Trophoblast cell (in vitro differentiated cells and primary cell): ENCODE measurements around the gene SERPINB6.
A peak's percentile ranks its signal among the peaks of the same experiment; 100 is the strongest.

ENCODE experiments used
- DNase-seq, 2 donors: peaks; one replicate each; pipeline ENCODE4 v3.0.0-alpha.2; 2016
- H2AFZ ChIP-seq: 2 replicates; pipeline ENCODE4 v1.6.1; 2013; ENCODE audit warnings: low read length, moderate library complexity, mild to moderate bottlenecking; ENCODE audit not compliant: insufficient read depth, poor library complexity
- H2AK5ac ChIP-seq: 2 replicates; pipeline ENCODE4 v1.6.1; 2013; ENCODE audit warnings: mild to moderate bottlenecking, low read length
- H2BK120ac ChIP-seq: 2 replicates; pipeline ENCODE4 v1.6.1; 2013; ENCODE audit warnings: low read length, mild to moderate bottlenecking, moderate library complexity; ENCODE audit not compliant: insufficient read depth, poor library complexity
- H2BK12ac ChIP-seq: 2 replicates; pipeline ENCODE4 v1.6.1; 2013; ENCODE audit warnings: mild to moderate bottlenecking, low read length, moderate library complexity
- H2BK5ac ChIP-seq: 2 replicates; pipeline ENCODE4 v1.6.1; 2013; ENCODE audit warnings: low read length, low read depth, moderate library complexity, mild to moderate bottlenecking; ENCODE audit not compliant: poor library complexity
- H3K14ac ChIP-seq: 2 replicates; pipeline ENCODE4 v1.6.1; 2013; ENCODE audit warnings: mild to moderate bottlenecking, low read length
- H3K18ac ChIP-seq: 2 replicates; pipeline ENCODE4 v1.6.1; 2013; ENCODE audit warnings: mild to moderate bottlenecking, low read length
- H3K23ac ChIP-seq: 2 replicates; pipeline ENCODE4 v1.6.1; 2013; ENCODE audit warnings: low read length
- H3K27ac ChIP-seq: 2 replicates; pipeline ENCODE4 v1.5.1; 2013; ENCODE audit warnings: low read depth, mild to moderate bottlenecking, inconsistent platforms, low read length, moderate library complexity
- H3K27me3 ChIP-seq: 2 replicates; pipeline ENCODE4 v1.6.1; 2013; ENCODE audit warnings: inconsistent platforms, mild to moderate bottlenecking, low read length, moderate library complexity; ENCODE audit not compliant: insufficient read depth
- H3K36me3 ChIP-seq, 2 experiments: 1 replicate in 1 of 2; 2 replicates in 1 of 2; pipeline ENCODE4 v1.6.1; 2013; ENCODE audit warnings: low read length in 2 of 2, mild to moderate bottlenecking in 2 of 2, moderate library complexity in 1 of 2; ENCODE audit not compliant: insufficient read depth in 2 of 2, control insufficient read depth in 1 of 2
- H3K4ac ChIP-seq: 2 replicates; pipeline ENCODE4 v1.6.1; 2013; ENCODE audit warnings: low read depth, mild to moderate bottlenecking, low read length, moderate library complexity
- H3K4me1 ChIP-seq, 2 experiments: 1 replicate in 1 of 2; 2 replicates in 1 of 2; pipeline ENCODE4 v1.6.1; 2013; ENCODE audit warnings: low read length in 2 of 2, mild to moderate bottlenecking in 2 of 2, moderate library complexity in 1 of 2; ENCODE audit not compliant: insufficient read depth in 2 of 2, control insufficient read depth in 1 of 2
- H3K4me2 ChIP-seq: 2 replicates; pipeline ENCODE4 v1.6.1; 2013; ENCODE audit warnings: inconsistent platforms, mild to moderate bottlenecking, low read length, moderate library complexity
- H3K4me3 ChIP-seq: 2 replicates; pipeline ENCODE4 v1.5.1; 2013; ENCODE audit warnings: mild to moderate bottlenecking, low read depth, low read length, inconsistent platforms
- H3K79me1 ChIP-seq: one replicate; pipeline ENCODE4 v1.6.1; 2013; ENCODE audit warnings: low read length
- H3K79me2 ChIP-seq: 2 replicates; pipeline ENCODE4 v1.6.1; 2013; ENCODE audit warnings: low read length, mild to moderate bottlenecking; ENCODE audit not compliant: control insufficient read depth, insufficient read depth, poor library complexity
- H3K9ac ChIP-seq: 2 replicates; pipeline ENCODE4 v1.6.1; 2013; ENCODE audit warnings: mild to moderate bottlenecking, low read length
- H3K9me3 ChIP-seq: 2 replicates; pipeline ENCODE4 v1.6.1; 2013; ENCODE audit warnings: low read depth, mild to moderate bottlenecking, control low read depth, inconsistent platforms, low read length; ENCODE audit not compliant: insufficient read depth
- H4K12ac ChIP-seq: 2 replicates; pipeline ENCODE4 v1.6.1; 2013; ENCODE audit warnings: low read depth, mild to moderate bottlenecking, low read length, moderate library complexity
- H4K8ac ChIP-seq: 2 replicates; pipeline ENCODE4 v1.6.1; 2013; ENCODE audit warnings: low read depth, mild to moderate bottlenecking, low read length, moderate library complexity
- H4K91ac ChIP-seq: one replicate; pipeline ENCODE4 v1.6.1; 2013; ENCODE audit warnings: low read depth, mild to moderate bottlenecking, low read length, moderate library complexity
- WGBS: extraction: QIAGEN DNeasy Blood & Tissue Kit; methylation state at CpG from one replicate; pipeline ENCODE4 v1.1.7; 2013; ENCODE audit warnings: missing lambda C conversion rate; ENCODE audit not compliant: insufficient read length, insufficient coverage; ENCODE audit errors: extremely low coverage; 5-methylcytosine and 5-hydroxymethylcytosine counted together

The SERPINB6 gene

DNA sequence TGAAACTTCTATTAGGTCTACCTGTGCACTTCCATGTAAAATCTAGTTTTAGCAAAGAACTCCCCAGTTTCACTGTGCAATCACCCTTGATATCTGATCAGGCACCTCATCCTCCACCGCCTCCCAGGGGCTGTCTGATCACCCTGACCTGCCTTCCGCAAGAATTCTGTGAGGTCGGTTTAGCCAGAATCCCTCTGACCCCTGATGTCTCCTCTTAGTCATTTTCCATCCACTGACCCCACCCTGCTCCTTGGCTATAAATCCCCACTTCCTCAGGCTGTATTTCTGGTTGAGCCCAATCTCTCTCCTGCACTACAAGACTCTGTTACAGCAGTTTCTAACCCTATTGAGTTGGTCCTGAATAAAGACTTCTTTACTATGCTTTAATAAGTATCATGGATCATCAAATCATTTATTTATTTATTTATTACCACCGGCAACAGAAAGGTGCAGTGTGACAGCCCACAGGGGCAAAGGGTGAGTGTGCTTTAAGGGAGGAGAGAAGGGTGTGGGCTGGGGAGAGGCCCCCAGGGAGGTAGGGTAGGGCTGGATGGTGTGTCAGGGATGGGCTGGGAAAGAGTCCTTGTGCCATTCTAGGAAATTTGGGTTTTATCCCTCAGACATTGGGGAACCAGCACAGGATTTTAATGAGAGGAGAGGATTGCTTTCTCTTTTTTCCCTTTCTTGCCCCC lies 11.2 kb upstream of the SERPINB6 start:
- H3K36me3 ChIP-seq: no peaks in the 10 kb centered on the region

DNA sequence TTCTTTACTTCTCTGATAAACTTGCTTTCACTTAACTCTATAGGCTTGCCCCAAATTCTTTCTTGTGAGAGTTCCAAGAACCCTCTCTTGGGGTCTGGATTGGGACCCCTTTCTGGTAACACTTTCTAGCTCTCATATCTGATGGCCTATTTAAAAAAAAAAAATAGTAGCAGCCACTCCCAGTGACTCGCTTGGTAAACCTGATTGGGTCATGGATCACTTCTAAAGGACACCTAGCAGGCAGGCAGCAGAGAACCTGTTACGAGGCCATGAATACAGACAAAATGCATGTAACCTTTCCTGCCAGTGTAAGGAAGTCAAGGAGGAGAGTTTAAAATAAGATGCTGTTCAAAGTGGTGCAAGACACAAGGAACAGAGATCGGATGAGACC lies 9.1 kb upstream of the SERPINB6 start:
- no peak for DNase-seq
- Histone ChIP-seq H2AK5ac (no peak overlapping the region), H2BK120ac (no peak overlapping the region), H2BK12ac (no peak overlapping the region), H3K4me3 (no peak overlapping the region), H3K14ac (no peak overlapping the region), H3K9ac (no peak overlapping the region), H3K79me2 (no peaks in the 10 kb centered on the region), H4K12ac (no peak overlapping the region), H3K18ac (no peak overlapping the region), H3K4me2 (no peak overlapping the region), H3K79me1 (no peaks in the 10 kb centered on the region), H2BK5ac (no peak overlapping the region), H3K23ac (no peak overlapping the region), H3K36me3 (no peaks in the 10 kb centered on the region), H4K91ac (no peak overlapping the region), H2AFZ (no peak overlapping the region), H3K9me3 (peaks cover 3% of the 10 kb centered on the region), H4K8ac (no peak overlapping the region), H3K27me3 (no peaks in the 10 kb centered on the region), H3K4ac (no peak overlapping the region), H3K4me1 (no peaks in the 10 kb centered on the region), H3K27ac (no peak overlapping the region)
- no CpG with 5 or more reads among the region's 3 CpGs for WGBS

More for the DNA sequence above, 11.2 kb upstream of the SERPINB6 start:
- no peaks in the 10 kb centered on the region for H3K4me1 ChIP-seq
- no CpG with 5 or more reads among the region's 4 CpGs for WGBS
- no peak overlapping the region for H4K8ac ChIP-seq
- no peak overlapping the region for H4K12ac ChIP-seq
- no peaks in the 10 kb centered on the region for H3K79me1 ChIP-seq
- H3K9me3 ChIP-seq: peaks cover 3% of the 10 kb centered on the region
- H3K23ac ChIP-seq: no peak overlapping the region
- no peak overlapping the region for H4K91ac ChIP-seq
- H3K4ac ChIP-seq: no peak overlapping the region
- no peak overlapping the region for H3K4me2 ChIP-seq
- H2AFZ ChIP-seq: no peak overlapping the region
- H3K9ac ChIP-seq: no peak overlapping the region
- no peak overlapping the region for H2BK5ac ChIP-seq
- H2BK120ac ChIP-seq: no peak overlapping the region
- H2BK12ac ChIP-seq: no peak overlapping the region
- H3K4me3 ChIP-seq: no peak overlapping the region
- no peak overlapping the region for H3K14ac ChIP-seq
- DNase-seq: no peak
- no peak overlapping the region for H3K27ac ChIP-seq
- no peak overlapping the region for H2AK5ac ChIP-seq
- no peaks in the 10 kb centered on the region for H3K27me3 ChIP-seq
- H3K18ac ChIP-seq: no peak overlapping the region
- no peaks in the 10 kb centered on the region for H3K79me2 ChIP-seq

DNA sequence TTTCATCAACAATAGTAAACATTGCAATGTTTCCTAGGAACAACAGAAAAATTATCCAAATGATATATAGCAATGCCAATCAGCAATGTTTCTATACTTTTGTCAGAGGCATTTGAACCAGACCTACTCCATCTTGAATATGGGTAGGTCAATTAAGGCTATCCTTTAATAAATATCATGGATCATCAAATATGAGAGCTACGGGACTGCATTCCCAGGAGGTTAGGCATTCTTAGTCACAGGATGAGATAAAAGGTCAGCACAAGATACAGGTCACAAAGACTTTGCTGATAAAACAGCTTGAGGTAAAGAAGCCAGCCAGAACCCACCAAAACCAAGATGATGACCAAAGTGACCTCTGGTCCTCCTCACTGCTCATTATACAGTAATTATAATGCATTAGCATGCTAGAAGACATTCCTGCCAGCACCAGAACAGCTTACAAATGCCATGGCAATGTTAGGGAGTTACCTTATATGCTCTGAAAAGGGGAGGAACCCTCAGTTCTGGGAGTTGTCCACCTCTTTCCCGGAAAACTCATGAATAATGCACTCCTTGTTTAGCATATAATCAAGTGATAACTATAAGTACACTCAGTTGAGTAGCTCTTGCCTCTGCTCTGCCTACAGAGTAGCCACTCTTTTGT lies 8.6 kb upstream of the SERPINB6 start:
- Histone ChIP-seq H3K27ac (no peak overlapping the region), H3K4me1 (no peaks in the 10 kb centered on the region), H3K4me3 (no peak overlapping the region), H2BK12ac (no peak overlapping the region), H3K4ac (no peak overlapping the region), H3K27me3 (no peaks in the 10 kb centered on the region), H3K79me1 (no peaks in the 10 kb centered on the region), H3K14ac (no peak overlapping the region), H2BK120ac (no peak overlapping the region), H3K9me3 (peaks cover 3% of the 10 kb centered on the region), H3K23ac (no peak overlapping the region), H3K18ac (no peak overlapping the region), H4K91ac (no peak overlapping the region), H4K12ac (no peak overlapping the region), H2AFZ (no peak overlapping the region), H2AK5ac (no peak overlapping the region), H2BK5ac (no peak overlapping the region), H4K8ac (no peak overlapping the region), H3K36me3 (no peaks in the 10 kb centered on the region), H3K4me2 (no peak overlapping the region), H3K9ac (no peak overlapping the region), H3K79me2 (no peaks in the 10 kb centered on the region)
- peak; percentile 58 to 68 for DNase-seq
- WGBS: no CpG with 5 or more reads among the region's 2 CpGs

DNA sequence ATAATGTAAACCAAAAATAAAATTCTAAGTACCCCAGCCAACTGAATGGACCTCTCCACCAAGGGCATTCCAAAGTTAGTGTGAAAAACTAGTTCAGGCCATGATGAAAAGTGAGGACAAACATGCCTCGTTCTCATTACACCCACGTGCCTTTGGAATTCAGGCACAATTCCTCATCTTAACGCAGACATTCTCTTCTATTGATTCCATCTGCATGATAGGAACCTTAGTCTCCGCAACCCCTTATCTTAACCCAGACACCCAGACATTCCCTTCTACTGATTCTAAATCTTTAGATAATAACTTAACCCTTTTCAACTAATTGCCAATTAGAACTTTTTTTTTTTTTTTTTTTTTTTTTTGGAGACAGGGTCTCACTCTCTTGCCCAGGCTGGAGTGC lies 7.6 kb upstream of the SERPINB6 start:
- Histone ChIP-seq H2BK120ac (no peak overlapping the region), H3K9ac (no peak overlapping the region), H3K4me3 (no peak overlapping the region), H2BK5ac (no peak overlapping the region), H3K4ac (no peak overlapping the region), H3K27ac (no peak overlapping the region), H3K4me2 (no peak overlapping the region), H2AFZ (no peak overlapping the region), H3K79me1 (no peaks in the 10 kb centered on the region), H3K79me2 (no peaks in the 10 kb centered on the region), H4K12ac (no peak overlapping the region), H3K27me3 (no peaks in the 10 kb centered on the region), H3K36me3 (no peaks in the 10 kb centered on the region), H3K9me3 (peaks cover 2% of the 10 kb centered on the region), H4K91ac (no peak overlapping the region), H3K23ac (no peak overlapping the region), H2BK12ac (no peak overlapping the region), H3K18ac (no peak overlapping the region), H3K4me1 (no peaks in the 10 kb centered on the region), H3K14ac (no peak overlapping the region), H4K8ac (no peak overlapping the region), H2AK5ac (no peak overlapping the region)
- no CpG with 5 or more reads among the region's 4 CpGs for WGBS
- DNase-seq: peak; percentile 68 to 84
